NCI-H1694 (cell line): ENCODE results near the gene WDR93.

Experiments used
- DNase-seq: peaks from one replicate; lab custom pipeline; 2025; lab: John Stamatoyannopoulos, UW

Gene WDR93

DNA sequence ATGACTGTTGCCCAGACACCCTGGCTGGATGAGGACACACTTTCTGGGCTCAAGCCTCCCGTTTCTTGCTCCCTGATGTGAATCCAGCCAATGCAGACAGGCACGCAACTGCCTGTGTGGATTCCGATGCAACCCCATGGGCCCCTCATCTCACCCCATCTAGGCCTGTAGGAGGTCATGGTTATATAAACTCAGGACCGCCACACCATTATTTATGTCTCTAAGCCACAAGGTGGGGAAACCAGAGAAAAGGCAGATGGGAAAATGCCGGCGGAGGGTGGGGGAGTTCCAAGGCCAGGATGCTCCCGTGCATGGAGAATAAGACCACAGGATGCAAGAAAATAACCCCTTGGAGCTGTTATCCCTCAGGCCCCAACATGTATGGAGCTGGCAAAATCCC lies 58.4 kb downstream of the WDR93 start:
- DNase-seq = no peak

DNA sequence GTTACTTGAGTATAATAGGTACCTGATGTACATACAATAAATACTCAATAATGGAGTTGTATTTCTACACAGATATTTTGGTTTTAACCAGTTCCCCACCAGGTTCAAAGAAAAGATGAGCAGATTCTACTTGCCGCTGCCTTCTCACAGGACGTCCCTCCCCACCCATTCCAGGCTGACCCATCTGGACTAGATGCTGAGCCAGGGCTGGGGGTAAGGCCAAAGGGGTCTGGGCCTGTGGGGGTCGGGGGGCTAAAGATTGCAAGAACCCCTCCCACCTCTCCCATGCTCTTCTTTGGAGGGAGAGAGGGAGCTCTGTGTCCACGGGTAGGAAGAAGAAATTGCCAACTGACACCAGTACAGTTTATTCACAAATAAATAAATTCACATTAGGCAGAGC lies 58.9 kb downstream of the WDR93 start:
- no peak for DNase-seq

GRCh38 chr15:89749951-89750559 lies 59.4 kb downstream of the WDR93 start:
- DNase-seq = no peak

DNA sequence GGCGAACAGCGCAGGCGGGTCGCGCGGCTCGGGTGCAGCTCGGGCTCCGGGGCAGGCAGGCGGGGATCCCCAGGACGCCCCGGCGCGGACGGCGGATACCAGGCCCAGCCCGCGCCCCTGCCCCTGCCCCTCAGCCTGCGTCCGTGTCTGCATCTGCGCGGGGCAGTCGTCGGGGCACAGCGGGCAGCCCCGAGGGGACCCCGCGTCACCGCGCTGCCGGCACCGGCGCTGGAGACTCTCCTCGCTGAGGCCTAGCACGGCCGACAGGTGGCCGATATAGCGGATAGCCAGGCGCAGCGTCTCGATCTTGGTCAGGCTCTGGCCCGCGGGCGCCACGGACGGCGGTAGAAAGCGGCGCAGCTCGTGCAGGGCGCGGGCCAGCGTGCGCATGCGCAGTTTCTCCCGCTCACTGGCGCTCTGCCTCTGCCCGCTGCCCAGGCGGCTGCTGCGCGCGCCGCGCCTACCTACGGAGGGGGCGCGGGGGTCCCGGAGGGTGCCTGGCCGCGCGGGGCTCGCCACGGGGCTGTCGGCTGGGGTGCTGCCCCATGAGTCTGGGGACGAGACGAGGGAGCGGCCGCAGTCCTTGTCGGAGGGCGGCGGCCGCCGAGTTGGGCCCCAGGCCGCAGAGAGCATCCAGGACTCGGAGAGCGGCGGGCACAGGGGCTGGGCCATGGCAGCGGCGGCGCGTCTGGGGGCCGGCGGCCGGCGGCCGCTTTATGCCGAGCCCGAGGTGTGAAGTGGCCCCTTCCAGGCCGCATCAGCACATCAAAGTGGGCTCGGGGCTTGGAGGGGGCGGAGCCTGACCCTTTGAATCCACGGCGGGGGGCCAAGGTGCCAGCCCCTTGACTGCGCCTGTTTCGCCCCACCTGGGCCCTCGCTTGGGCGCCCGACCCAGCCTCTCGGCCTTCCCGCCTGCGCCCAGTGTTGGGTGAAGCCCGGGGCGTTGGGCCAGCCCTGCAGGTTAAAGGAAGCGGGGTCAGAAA lies 60.2 kb downstream of the WDR93 start, which contains the start of gene MESP1:
Gene MESP1 (minus strand): TSS at position 690 of the 983 bp plus-strand sequence. CDS start 18 bp downstream, at position 672.
- peak; percentile 76 for DNase-seq

DNA sequence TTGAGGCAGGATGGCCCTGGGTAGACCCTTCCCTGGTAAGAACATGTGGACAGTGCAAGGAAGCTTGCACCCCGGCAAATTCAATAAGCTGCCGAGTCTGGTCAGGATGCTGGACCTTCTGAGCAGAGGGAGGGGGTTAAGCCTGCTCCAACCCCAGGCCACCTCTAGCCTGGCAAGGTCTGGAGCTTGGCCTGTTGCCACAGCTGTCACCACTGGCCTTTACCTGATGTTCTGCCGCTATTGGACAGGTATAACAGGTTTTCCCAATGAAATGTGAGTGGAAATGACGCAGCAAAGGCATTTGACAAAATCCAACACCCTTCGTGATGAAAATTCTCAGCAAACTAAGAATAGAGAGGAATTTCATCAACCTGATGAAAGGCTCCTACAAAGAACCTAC lies 61.1 kb downstream of the WDR93 start:
- no peak for DNase-seq

- DNase-seq = no peak
Observed at GRCh38 chr15:89753855-89754254, 63.2 kb downstream of the WDR93 start.

DNA sequence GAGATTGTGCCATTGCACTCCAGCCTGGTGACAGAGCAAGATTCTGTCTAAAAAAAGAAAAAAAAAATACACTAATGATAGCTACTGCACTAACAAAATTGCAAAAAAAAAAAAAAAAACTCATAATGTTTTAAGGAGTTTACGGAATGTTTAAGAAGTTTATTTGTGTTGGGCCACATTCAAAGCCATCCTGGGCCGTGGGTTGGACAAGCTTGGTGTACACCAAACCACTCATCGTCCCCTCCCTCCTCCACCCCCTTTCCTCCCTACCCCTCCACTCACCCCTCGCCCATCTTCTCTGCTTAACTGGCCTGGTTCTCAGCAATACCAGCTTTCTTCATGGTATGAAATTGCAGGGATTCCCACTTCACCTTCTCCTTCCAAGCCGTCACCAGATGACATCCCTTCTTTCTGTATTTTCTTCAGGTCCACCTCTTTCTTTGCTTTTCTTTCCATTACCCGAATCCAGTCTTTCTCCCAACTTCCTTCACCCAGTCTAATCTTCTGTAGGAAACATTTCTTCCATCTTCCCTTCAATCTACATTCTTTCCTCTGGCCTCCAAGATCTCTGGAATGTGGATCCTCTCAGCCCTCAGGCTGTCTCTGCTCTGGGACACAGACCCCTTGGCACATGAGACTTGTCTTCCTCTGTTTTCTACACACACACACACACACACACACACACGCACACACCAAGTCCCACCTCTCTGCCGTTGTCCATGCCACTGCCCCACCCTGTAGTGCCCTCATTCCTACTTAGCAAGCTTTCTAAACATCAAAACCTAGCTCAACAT lies 63.9 kb downstream of the WDR93 start:
- no peak for DNase-seq

GRCh38 chr15:89755701-89756100 lies 65.1 kb downstream of the WDR93 start:
- no peak for DNase-seq

DNA sequence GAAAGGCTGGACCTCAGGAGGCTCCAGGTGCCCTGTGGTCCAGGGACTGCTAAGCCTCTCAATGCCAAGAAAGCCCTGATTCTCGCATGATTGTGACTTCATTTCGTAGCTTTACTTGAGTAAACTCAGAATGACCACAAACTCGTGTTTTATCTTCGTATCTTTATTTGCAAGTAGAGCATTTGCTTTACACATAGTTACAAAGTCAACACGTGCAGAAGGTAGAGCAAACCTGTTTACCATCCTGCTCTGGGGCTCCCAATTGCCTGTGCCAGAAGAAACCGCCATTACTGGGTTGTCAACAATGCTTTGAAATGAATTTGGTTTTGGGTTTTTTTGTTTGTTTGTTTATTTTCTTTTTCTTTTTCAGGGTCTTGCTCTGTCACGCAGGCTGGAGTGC lies 66.3 kb downstream of the WDR93 start:
- DNase-seq = no peak

DNA sequence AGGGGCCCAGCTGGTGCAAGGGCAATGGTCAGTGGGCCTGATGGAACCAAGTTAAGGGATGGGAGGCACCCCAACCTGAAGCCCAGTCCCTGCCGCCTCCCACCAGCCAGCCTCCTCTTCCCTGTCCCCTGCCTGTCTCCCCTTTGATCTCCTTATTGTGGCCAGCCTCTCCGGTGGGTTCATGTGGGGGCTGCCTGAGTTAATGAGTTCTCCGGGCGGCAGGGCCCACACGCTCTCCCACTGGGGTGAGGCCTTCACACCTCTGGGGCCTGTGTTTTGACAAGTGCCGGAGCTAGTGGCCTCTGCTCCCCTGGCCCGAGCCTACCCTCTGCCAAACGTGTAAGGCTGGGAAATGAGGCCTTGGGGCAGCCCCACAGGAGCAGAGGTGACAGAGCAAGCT lies 67.7 kb downstream of the WDR93 start:
- DNase-seq = no peak

DNA sequence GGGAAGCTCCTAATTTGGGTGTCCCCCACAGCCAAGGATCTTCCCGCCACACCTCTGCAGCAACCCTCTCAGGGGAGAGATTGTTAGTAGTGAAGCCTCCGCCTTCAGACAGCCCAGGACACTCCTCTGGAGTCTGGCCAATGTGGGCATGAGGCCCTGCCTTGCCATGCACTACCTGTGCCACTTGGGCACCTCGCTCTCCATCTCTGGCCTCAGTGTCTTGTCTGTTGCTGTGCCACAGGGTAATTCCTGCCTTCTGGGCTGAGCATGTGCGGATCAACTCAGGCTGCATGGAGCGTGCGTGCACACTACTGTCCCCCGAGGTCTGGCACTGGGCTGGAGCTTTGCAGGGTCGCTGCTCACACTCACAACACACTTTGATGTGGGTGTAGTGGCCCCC lies 68.4 kb downstream of the WDR93 start:
- no peak for DNase-seq

GRCh38 chr15:89759835-89760234 lies 69.2 kb downstream of the WDR93 start:
- DNase-seq = no peak

GRCh38 chr15:89760303-89761008 lies 69.8 kb downstream of the WDR93 start:
- peak; percentile 53 for DNase-seq

DNA sequence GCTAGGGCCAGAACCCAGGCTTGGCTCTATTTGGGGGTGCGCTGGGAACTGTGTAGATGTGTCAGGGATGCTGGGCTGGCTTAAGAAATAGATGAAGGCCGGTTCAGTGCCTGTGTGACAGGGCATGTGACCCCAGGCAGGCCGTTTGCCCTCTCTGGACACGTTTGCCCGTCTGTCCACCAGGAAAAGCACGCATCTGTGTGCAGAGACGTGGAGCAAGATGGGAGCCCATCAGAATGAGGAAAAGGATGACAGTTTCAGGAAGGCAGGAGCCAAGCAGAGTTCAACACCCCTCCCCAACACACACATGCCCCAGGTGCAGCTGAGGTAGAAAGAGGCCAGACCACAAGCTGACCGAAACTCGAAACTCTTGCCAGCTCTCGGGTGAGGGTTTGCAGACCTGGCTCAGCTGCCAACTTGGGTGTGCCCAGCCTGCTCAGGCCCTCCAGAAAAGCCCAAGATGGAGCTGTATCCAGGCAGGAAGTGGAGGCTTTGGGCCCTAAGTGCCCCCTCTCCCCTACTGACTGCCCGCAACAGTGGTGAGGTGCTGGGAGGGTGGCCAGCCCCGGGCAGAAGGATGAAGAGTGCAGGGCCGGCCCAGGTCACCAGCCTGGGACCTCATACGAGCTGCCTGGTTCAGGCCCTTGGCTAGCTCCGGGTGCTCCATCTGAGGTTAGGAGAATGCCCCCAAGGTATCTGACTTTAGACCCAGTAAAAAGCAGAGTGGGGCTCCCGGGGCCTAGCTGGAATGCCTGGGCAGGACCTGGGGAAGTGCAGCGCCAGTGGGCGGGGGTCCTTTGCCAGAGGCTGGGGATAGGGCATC lies 70.6 kb downstream of the WDR93 start:
- no peak for DNase-seq

DNA sequence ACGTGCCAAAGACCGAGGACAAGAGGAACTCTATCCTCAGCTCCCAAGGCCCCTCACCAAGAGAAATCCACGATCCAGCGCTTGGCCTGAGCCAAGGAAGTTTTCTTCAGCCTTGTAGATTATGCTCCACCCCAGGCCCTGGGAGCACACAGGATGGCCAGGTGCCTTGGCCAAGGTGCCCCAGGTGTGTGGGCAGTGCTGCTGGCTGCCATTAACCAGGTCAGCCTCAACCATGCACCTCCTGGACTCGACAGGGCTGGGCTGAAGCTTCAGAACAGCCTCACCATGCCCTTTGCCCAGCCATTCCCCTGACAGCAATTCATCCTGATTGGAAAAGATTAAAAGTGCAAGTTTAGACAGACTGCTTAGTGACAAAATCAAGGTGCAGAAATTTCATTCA lies 71.3 kb downstream of the WDR93 start:
- no peak for DNase-seq

- no peak for DNase-seq
Observed at GRCh38 chr15:89765694-89766093, 75.1 kb downstream of the WDR93 start.

GRCh38 chr15:89766357-89767311 lies 76.0 kb downstream of the WDR93 start:
- DNase-seq = no peak

GRCh38 chr15:89767411-89767915 lies 76.9 kb downstream of the WDR93 start:
- no peak for DNase-seq

DNA sequence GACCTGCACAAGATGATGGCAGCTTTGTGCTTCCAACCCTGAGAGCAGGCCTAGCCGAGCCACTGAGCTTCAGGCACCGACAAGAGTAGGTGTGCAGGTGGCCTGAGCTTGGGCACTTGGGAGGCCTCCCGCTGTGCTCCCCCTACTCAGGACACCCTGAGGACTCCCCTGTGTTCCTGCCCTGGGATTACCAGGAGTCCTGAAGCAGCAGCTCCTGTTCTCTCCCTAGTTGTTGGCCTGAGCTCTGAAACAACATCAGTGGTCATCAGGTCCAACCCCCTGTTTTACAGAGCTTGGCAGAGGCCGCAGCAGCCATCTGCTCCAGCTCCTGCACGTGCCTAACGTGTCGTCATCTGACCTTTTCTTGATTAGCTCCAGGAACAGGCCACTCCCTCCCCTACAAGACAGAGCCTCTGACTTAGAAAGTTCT lies 77.5 kb downstream of the WDR93 start:
- no peak for DNase-seq
